GM21526 (cell line): ENCODE data around the gene ZNF277.

Experiments used
- ATAC-seq: cut with Tn5 transposase; IDR thresholded peaks from one replicate; pipeline ENCODE4 v1.9.1; 2021; ENCODE audit warnings: moderate library complexity; ENCODE audit not compliant: unreplicated experiment, low FRiP score

Gene ZNF277

GRCh38 chr7:112206238-112206990, at the start of gene ZNF277, which contains the start of gene DOCK4:
Gene ZNF277 (plus strand): TSS chr7:112206695. CDS start chr7:112206717, 22 bp downstream.
Gene DOCK4 (minus strand): TSS chr7:112206399. CDS start chr7:112206138, 261 bp downstream.
- peak; percentile 97 for ATAC-seq

- ATAC-seq, result no peak
Measured at GRCh38 chr7:112157072-112157471, 49.4 kb upstream of the ZNF277 start.

GRCh38 chr7:112159351-112159750, 47.1 kb upstream of the ZNF277 start:
- ATAC-seq, result no peak

- ATAC-seq, result no peak
Measured at GRCh38 chr7:112160130-112160770, 46.2 kb upstream of the ZNF277 start.

GRCh38 chr7:112160771-112161150, 45.7 kb upstream of the ZNF277 start:
- no peak for ATAC-seq

- ATAC-seq, result no peak
Measured at GRCh38 chr7:112161253-112162141, 45.0 kb upstream of the ZNF277 start.

- no peak for ATAC-seq
Measured at GRCh38 chr7:112162142-112162766, 44.2 kb upstream of the ZNF277 start.

GRCh38 chr7:112162784-112163506, 43.5 kb upstream of the ZNF277 start:
- no peak for ATAC-seq

- no peak for ATAC-seq
Measured at GRCh38 chr7:112167147-112167546, 39.3 kb upstream of the ZNF277 start.

- ATAC-seq, result no peak
Measured at GRCh38 chr7:112168915-112169314, 37.6 kb upstream of the ZNF277 start.

GRCh38 chr7:112171673-112172072, 34.8 kb upstream of the ZNF277 start:
- no peak for ATAC-seq

GRCh38 chr7:112172870-112173567, 33.5 kb upstream of the ZNF277 start:
- ATAC-seq, result no peak

- no peak for ATAC-seq
Measured at GRCh38 chr7:112173568-112173905, 33.0 kb upstream of the ZNF277 start.

GRCh38 chr7:112174192-112174591, 32.3 kb upstream of the ZNF277 start:
- ATAC-seq, result no peak

- no peak for ATAC-seq
Measured at GRCh38 chr7:112176241-112176640, 30.3 kb upstream of the ZNF277 start.

- ATAC-seq, result no peak
Measured at GRCh38 chr7:112176693-112177415, 29.6 kb upstream of the ZNF277 start.

- ATAC-seq, result no peak
Measured at GRCh38 chr7:112180223-112180622, 26.3 kb upstream of the ZNF277 start.

GRCh38 chr7:112182749-112183148, 23.7 kb upstream of the ZNF277 start:
- no peak for ATAC-seq

GRCh38 chr7:112183266-112183665, 23.2 kb upstream of the ZNF277 start:
- no peak for ATAC-seq
